Epidermal melanocyte (primary cell): Measurements from ENCODE around the gene DLG2.

Experiments used
- DNase-seq: peaks from one replicate; pipeline ENCODE4 v3.0.0; 2011; ENCODE audit warnings: low spot score; ENCODE audit not compliant: insufficient read length

Gene DLG2

GRCh38 chr11:84036664-84037194 lies 1590.4 kb downstream of the DLG2 start:
- no peak for DNase-seq

DNA sequence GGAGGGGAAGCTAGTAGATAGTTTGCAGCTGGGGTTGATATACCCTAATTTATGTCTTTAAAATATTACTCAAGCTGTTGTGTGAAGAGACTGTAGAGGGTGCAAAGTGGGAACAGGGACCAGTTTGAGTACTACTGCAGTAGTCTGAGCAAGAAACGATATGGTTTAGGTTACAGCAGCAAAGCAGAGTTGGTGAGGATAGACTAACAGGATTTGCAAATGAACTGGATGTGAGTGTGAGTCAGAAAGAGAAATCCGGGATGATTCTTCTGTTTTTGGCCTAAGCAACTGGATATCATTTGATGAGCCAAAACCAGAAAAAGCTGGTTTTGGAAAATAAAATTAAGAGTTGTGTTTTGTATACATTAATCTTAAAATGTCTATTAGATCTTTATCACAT lies 1591.5 kb downstream of the DLG2 start:
- no peak for DNase-seq

DNA sequence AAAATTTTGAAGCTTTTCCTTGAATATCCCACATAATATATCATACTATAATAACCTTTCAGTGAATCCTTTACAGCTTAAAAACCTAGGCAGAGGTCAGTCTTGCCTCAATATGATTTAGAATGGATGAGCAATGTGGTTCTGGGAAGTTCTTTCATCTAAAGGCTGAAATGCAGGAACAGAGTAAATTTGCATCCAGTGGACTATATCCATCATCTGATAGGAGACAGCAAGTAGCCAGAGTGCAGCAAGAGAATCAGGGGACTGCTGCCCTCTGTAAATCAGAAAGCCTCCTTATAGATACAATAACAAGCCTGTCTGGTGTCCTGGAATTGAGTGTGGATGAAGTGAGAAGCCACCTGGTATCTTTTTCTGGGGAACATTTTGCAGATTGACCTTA lies 1592.7 kb downstream of the DLG2 start:
- DNase-seq, result no peak

DNA sequence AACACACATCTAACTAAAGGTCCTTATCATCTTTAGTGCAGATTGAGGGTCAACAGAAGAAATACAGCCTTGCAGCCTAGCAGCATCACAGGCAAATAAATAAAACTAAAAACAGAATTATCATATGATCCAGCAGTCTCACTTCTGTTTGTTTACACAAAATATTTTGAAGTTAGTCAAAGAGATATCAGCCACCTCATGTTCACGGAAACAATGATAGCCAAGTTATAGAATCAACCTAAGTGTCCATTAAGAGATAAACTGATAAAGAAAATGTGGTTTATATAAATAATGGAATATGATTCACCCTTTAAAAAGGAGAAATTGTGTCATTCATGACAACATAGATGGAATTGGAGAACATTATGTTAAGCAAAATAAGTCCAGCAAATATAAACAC lies 1602.9 kb downstream of the DLG2 start:
- no peak for DNase-seq

DNA sequence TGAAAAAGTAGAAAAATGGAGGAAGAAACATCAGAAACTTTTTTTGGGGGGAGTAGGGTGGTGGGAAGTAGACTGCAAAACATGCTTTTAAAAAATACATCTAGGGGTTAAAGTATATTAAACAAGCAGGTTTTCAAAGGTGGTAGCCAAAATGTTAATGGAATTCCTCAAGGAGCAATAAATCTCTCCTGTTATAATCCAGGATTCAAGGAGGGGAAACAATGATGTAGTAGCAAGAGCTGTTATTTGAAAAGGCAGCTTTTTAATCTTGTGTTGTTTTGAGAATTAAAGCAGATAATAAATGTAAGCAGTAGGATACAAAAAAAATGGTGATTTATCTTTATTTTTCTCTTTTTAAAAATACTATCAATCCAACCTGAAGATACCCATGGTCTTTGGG lies 1604.4 kb downstream of the DLG2 start:
- DNase-seq, result no peak

GRCh38 chr11:84022201-84022600 lies 1604.9 kb downstream of the DLG2 start:
- DNase-seq, result no peak

DNA sequence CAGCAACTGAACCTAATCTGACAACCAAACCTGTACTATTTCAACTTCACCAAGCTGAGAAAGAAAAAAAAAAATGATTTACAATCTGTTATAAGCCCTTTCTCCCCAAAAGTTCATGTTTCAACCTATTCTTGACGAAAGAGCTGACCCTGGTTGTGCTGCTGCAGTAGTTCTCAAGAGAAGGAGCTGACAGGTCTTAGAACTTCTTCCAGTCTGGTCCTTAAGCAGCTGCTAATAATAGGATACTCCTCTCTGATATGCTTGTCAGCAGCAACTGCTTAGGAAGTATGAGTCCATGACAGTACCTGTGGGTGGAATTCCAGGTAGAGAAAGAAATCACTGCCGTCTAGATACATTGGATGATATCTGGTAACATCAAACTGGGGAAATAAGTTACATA lies 1605.9 kb downstream of the DLG2 start:
- DNase-seq, result no peak

- DNase-seq, result no peak
Measured at GRCh38 chr11:84019571-84020194, 1607.5 kb downstream of the DLG2 start.

GRCh38 chr11:84014539-84014938 lies 1612.6 kb downstream of the DLG2 start:
- DNase-seq, result no peak

GRCh38 chr11:84012171-84012826 lies 1614.8 kb downstream of the DLG2 start:
- no peak for DNase-seq

GRCh38 chr11:84003181-84003580 lies 1624.0 kb downstream of the DLG2 start:
- DNase-seq, result no peak

- DNase-seq, result no peak
Measured at GRCh38 chr11:83998921-83999320, 1628.2 kb downstream of the DLG2 start.

- DNase-seq, result no peak
Measured at GRCh38 chr11:83990160-83990733, 1636.9 kb downstream of the DLG2 start.

GRCh38 chr11:83982825-83983224 lies 1644.3 kb downstream of the DLG2 start:
- DNase-seq, result no peak

- no peak for DNase-seq
Measured at GRCh38 chr11:83979593-83979992, 1647.6 kb downstream of the DLG2 start.

DNA sequence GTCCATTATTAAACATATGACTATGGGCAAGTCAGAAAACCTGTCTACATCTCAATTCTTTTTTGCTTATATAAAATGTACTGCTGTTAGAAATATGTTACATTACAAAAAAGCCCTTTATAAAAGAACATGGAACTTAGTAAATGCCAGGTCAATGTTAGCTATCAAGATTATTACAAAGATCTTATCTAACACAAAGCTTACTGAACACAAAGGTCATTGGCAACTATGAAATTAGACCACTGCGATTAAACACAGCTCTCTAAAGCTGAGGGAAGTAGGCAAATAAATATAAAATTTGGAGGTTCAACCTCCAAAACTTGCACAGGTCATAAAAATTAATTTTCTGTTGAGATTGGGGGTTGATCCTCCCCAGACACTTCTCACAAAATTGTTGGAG lies 1648.2 kb downstream of the DLG2 start:
- no peak for DNase-seq

GRCh38 chr11:83976086-83976485 lies 1651.1 kb downstream of the DLG2 start:
- no peak for DNase-seq

- DNase-seq, result no peak
Measured at GRCh38 chr11:83972536-83972935, 1654.6 kb downstream of the DLG2 start.

GRCh38 chr11:83971063-83971462 lies 1656.1 kb downstream of the DLG2 start:
- no peak for DNase-seq

GRCh38 chr11:83970061-83970671 lies 1657.0 kb downstream of the DLG2 start:
- no peak for DNase-seq

DNA sequence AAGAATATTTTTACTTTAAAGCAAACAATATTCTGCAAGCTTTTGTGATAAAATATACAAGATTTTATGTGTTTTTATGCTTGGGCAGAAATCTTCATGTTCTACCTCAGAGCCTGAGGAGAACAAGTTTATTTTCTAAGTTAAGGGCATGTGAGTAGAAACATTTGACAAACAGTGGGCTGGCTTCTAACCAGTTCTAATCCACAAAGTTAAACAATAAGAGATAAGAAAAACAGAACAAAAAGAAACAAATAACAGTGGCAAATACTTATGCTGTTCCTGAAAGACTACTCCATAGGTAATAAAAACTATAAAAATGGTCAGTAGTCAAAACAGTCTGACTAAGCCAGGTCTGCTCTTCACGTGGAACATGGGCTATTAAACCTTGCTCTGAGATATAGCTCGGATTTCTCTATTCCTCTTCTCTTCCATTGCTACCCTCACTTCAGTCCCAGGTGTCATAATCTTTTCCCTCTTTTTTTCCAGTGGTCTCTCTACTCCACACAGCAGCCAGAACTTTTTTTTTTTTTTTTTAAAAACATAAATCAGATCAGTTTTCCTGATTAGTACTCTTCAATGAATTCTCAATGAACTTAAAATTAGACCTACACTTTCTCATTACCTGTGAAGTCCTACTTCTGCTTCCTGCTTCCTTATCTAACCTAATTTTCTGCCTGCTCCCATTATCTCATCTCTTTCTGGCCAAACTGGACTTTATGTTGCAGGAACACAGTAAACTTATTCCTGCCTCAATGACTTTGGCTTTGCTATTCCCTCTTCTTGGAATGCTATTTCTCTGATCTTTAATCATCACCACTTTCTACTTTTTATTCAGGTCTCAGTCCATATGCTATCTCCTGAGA lies 1669.9 kb downstream of the DLG2 start:
- DNase-seq, result no peak
